GM21526 (cell line): ENCODE data around the gene PRMT7.

Source experiments
- ATAC-seq: cut with Tn5 transposase; IDR thresholded peaks from one replicate; pipeline ENCODE4 v1.9.1; 2021; ENCODE audit warnings: moderate library complexity; ENCODE audit not compliant: unreplicated experiment, low FRiP score

Gene PRMT7

GRCh38 chr16:68299571-68300453 lies 11.0 kb upstream of the PRMT7 start:
- ATAC-seq: no peak

DNA sequence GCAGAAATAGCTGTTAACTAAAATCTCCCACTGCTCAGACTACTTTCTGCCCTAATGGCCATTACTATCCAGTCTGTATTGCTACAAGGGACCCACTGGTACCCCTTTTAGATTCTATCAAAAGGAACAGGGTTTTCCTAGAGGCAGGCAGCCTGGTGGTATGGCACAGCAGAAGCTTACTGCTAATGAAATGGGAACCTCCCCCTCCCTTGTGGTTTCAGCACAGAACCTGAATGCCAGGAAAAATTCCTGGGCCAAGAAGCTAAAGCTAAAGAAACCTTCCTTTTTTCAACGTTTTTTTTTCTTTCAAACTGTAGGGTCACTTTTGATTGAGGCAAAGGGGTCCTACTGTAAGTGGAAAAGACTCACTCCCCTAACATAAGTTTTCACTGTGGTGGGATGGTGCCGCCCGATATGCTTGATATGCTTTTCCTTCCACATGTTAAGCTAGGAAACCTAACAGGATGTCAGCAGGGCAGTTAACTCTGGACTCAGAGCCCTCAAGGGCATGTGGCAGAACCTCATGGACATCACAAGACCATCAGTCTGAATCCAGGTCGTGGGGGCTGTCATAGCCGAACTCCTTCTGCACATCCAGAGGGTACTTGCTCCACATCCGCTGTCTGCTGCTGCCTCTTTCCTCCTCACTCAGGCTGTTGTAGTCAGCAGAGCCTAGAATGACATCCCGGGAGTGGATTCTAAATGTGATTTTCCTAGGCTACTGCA lies 9.9 kb upstream of the PRMT7 start:
- ATAC-seq: no peak

DNA sequence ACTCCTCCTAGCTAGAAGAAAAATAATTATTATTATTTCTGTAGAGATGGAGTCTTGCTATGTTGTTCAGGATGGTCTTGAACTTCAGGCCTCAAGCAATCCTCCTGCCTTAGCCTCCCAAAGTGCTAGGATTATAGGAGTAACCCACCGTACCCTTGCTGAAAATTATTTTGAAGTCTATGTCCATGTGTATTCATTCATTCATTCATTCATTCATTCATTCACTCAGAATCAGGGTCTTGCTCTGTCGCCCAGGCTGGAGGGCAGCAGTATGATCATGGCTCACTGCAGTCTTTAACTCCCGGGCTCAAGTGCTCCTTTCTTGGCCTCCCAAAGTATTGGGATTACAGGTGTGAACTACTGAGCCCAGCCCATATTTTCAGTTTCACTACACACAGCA lies 4.2 kb upstream of the PRMT7 start:
- no peak for ATAC-seq

DNA sequence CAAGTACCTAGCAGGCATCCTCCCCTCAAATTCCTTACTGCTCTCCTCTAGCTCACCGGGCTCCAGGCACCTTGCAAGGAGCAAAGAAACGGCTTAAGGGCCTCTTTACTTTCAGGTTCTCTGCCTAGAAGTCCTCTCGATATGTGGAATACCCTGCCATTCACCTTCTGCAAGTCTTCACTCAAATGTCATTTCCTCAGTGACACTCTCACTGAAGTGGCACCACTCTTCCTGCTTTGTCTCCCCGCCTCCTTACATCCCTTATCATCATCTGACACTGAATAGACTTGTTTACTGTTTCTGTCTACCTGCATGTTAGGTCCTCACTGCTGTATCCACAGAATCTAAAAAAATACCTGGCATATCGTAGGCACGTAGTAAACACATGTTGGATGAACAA lies 1.0 kb upstream of the PRMT7 start:
- no peak for ATAC-seq

DNA sequence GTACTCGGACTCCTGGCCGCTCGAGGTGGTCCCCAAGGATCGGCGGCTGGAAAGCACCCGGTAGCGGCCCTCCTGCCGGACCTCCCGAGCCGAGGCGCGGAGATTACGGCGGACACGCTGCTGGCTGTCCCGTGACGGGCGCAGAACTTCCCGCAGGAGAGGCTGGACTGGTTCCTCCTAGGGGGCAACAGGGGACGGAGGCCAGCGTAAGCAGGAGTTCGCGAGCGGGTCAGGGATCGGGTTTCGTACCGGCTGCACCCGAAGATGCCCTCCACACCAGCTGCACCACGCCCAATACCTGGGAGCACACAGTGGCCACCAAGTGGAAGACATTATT lies 414 bp upstream of the PRMT7 start:
- peak; percentile 22 for ATAC-seq

GRCh38 chr16:68313116-68313515 lies 2.3 kb downstream of the PRMT7 start:
- ATAC-seq: no peak

DNA sequence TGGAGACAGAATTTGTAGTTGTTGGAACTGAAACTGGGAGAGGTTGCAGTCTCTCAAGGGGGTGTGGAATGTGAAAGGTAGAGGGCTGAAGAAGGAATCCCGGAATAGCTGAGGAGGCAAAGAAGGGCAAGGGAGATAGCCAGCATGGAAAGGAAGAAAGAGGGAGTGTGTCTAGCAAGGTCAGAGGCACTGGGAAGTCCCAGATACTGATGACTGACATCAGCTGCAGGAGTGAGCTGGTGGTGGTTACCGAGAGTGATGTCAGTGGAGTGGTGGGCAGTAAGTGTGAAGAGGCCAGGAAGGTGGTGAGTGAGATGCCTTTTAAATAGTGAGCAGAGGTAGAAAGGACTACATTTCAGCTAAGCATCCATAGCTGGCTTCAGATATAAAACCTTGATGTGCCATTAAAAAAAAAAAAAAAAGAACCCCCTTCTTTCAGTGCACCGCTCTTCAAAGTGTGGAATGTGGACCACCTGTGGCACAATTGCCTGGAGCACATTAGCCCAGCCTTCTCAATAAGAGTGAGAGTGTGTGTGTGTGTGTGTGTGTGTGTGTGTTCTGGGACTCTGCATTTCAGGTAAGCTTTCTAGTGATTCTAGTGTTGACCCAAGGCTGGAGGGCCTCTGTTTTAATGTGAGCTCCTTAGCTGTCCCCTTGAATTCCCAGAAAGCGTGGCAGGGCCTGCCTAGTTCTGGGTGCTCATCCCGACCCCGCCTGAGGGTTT lies 8.5 kb downstream of the PRMT7 start:
- no peak for ATAC-seq

GRCh38 chr16:68324336-68324735 lies 13.5 kb downstream of the PRMT7 start:
- no peak for ATAC-seq

DNA sequence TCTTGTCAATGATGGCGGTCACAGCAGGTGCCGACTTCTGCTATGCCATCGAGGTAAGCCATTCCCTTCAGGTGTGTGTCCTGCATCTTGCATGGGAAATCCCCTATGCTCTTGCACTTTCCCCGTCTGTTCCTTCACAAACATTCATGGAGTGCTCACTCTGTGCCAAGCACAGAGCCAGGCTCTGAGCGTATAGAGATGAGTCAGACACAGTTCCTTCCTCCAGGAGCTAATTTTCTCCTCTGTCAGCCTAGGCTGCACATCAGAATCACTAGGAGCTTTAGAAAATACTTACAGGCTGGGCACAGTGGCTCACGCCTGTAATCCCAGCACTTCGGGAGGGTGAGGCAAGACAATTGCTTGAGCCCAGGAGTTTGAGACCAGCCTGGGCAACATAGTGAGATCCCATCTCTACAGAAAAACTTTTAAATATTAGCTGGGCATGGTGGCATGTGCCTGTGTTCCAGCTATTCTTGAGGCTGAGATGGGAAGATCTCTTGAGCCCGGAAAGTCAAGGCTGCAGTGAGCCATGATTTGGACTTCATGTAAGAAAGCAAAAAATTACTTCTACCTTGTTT lies 14.1 kb downstream of the PRMT7 start:
- ATAC-seq: no peak

GRCh38 chr16:68328151-68328859 lies 17.5 kb downstream of the PRMT7 start:
- ATAC-seq: no peak

DNA sequence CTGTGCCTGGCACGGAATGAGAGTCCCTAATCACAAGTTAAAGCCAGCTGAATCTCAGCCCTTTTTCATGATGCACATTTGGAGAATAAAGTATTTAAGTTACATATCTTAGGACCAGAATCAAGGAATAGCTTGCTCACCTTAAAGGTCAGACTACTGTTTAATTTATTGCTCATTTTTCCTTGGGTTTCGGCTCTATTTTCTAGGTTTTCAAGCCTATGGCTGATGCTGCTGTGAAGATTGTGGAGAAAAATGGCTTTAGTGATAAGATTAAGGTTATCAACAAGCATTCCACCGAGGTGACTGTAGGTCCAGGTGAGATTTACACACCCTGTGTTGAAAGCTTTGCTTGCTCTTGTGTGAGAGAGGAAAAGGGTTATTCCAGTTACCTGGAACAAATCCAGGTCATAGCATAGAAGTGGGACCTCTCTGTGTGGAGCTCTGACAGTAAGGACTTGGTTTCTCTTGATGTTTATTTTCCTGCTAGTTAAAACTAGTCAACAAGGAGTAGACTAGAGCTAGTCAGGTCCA lies 18.1 kb downstream of the PRMT7 start:
- ATAC-seq: no peak

DNA sequence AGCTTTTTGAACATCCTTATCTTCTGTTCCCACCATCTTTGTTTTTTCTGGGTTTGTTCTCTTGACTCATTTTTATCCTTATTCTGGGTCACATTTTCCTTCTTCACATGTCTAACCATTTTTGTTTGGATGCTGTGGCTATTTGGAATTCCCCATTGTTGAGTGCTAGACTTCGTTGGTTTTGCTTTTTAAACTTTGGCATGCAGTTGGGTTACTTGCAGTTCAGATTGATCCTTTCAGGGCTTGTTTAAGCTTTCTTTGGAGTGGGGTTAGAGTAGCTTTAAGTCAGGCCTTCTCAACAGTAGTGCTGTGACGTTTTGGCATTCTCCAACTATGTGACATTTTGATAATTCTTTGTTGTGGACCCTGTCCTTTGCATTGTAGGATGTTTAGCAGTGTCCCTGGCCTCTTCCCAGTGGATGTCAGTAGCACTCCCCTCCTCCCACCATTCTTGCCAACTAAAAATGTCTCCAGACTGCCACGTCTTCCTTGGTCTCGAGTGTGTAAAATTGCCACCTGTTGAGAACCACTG lies 21.1 kb downstream of the PRMT7 start:
- no peak for ATAC-seq

- no peak for ATAC-seq
These were observed 21.7 kb downstream of the PRMT7 start for GRCh38 chr16:68332411-68333121.

GRCh38 chr16:68335175-68335574 lies 24.4 kb downstream of the PRMT7 start:
- ATAC-seq: no peak

- ATAC-seq: no peak
These were observed 27.7 kb downstream of the PRMT7 start for GRCh38 chr16:68338326-68339119.

GRCh38 chr16:68339214-68339613 lies 28.4 kb downstream of the PRMT7 start:
- ATAC-seq: no peak

GRCh38 chr16:68342620-68343019 lies 31.8 kb downstream of the PRMT7 start:
- no peak for ATAC-seq

- ATAC-seq: no peak
These were observed 32.3 kb downstream of the PRMT7 start for GRCh38 chr16:68343137-68343536.
